Spleen (tissue), 7 donors: Measurements from ENCODE around the gene USP17L25.
"Not testable (repeated sequence)": the region's sequence is repeated elsewhere in the genome, so short reads cannot be mapped to it uniquely, and the experiment has no call there.

Experiments used
- POLR2A ChIP-seq, 3 donors: fragments of 450-650 bp; IDR thresholded peaks; one replicate each; pipeline ENCODE4 v1.5.1; 2017; ENCODE audit warnings: antibody characterized with exemption in 3 of 3, mild to moderate bottlenecking in 1 of 3
- POLR2AphosphoS5 ChIP-seq, 3 donors: sonication (generic); formaldehyde crosslinking; IDR thresholded peaks; one replicate each; pipeline ENCODE4 v1.5.1; 2017; ENCODE audit warnings: antibody characterized with exemption in 3 of 3
- TF ChIP-seq, protein P1 (sequence below), 11 experiments: fragments of 200-600 bp in 7 of 11; fragments of 450-650 bp in 4 of 11; sonication (generic) in 4 of 11; IDR thresholded peaks in 8 of 11; conservative IDR thresholded peaks in 3 of 11; 1 replicate in 7 of 11; 2 replicates in 4 of 11; pipeline versions ENCODE4 v1.4.0 to v1.8.0; 2016 to 2021; ENCODE audit warnings: antibody characterized with exemption in 11 of 11, inconsistent platforms in 4 of 11, mild to moderate bottlenecking in 1 of 11
- donor health status: DM: no; HTN: no; CAD: no; lungs with moderate emphysema.
- donor health status: DM: no; HTN: no; CAD: no.
- donor health status: DM: no; HTN: no; CAD: no.

DNA sequence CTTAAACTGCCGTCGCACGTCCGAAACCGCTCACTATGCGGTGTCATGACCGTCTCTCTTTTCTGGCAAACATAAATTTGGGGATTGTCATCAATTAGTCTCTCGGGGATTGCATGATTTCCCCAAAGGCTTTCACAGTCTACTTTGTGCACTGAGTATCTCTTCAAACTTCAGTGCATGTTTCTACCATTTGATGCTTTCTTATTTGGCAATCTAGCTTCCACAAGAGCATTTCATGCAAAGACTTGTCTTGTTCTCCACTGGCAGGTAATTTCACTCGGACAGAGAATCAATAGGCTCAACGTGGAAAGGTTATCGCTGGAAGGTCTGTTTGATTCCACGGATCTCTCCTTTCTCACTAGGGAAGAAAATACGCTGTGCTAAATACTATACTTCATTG is 5.5 kb upstream of the USP17L25 start:
- not testable (repeated sequence) for TF ChIP-seq POLR2A, POLR2AphosphoS5 (IDR thresholded peaks at IDR 0.05)
- TF ChIP-seq, protein P1, sequence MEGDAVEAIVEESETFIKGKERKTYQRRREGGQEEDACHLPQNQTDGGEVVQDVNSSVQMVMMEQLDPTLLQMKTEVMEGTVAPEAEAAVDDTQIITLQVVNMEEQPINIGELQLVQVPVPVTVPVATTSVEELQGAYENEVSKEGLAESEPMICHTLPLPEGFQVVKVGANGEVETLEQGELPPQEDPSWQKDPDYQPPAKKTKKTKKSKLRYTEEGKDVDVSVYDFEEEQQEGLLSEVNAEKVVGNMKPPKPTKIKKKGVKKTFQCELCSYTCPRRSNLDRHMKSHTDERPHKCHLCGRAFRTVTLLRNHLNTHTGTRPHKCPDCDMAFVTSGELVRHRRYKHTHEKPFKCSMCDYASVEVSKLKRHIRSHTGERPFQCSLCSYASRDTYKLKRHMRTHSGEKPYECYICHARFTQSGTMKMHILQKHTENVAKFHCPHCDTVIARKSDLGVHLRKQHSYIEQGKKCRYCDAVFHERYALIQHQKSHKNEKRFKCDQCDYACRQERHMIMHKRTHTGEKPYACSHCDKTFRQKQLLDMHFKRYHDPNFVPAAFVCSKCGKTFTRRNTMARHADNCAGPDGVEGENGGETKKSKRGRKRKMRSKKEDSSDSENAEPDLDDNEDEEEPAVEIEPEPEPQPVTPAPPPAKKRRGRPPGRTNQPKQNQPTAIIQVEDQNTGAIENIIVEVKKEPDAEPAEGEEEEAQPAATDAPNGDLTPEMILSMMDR (IDR thresholded peaks at IDR 0.05 in 8 of 11, conservative IDR thresholded peaks at IDR 0.05 in 3 of 11): not testable (repeated sequence)
